AG04450 (cell line): Measurements from ENCODE around the gene FUT7. TPM values are rescaled to one million over a fixed set of nuclear protein-coding genes. Genes with fewer than 3 reads are reported as not detected.

Experiments
- CTCF ChIA-PET: fragments of 300-600, 350-600 bp; formaldehyde crosslinking; extraction: SDS; loops from one replicate; lab custom pipeline; 2022; ENCODE audit warnings: antibody characterized with exemption, inconsistent platforms; lab: Charles Lee
- POLR2A ChIA-PET: fragments of 350-600 bp; formaldehyde crosslinking; extraction: SDS; loops from one replicate; lab custom pipeline; 2021; ENCODE audit warnings: antibody characterized with exemption, inconsistent platforms; lab: Yijun Ruan, JAX
- DNase-seq: peaks from one replicate; pipeline ENCODE4 v3.0.0-alpha.2; 2011; ENCODE audit warnings: low read depth, low spot score
- H3K27ac ChIP-seq: one replicate; pipeline ENCODE4 v1.5.1; 2012; ENCODE audit warnings: low read depth, low read length, control low read depth
- H3K27me3 ChIP-seq: one replicate; pipeline ENCODE4 v1.6.0; 2012; ENCODE audit warnings: low read length; ENCODE audit not compliant: control insufficient read depth, insufficient read depth
- H3K4me3 ChIP-seq: 2 replicates; pipeline ENCODE4 v1.5.1; 2011; ENCODE audit warnings: mild to moderate bottlenecking, low read depth, low read length, control low read depth
- H3K9me3 ChIP-seq: 2 replicates; pipeline ENCODE4 v1.5.1; 2012; ENCODE audit warnings: low read length; ENCODE audit not compliant: control insufficient read depth, insufficient read depth
- polyA plus RNA-seq: library from polyadenylated mRNA; depleted of rRNA; stranded (reverse); fragments of >200 nt; gene quantifications from 2 replicates; pipeline ENCODE4 v1.2.3, GENCODE V29; 2011
- TF ChIP-seq, protein P1 (sequence below): IDR thresholded peaks from 2 replicates; pipeline ENCODE4 v1.5.1; 2011; ENCODE audit warnings: low read depth, low read length, control low read depth, inconsistent platforms

FUT7 gene
- polyA plus RNA-seq, 1 experiment, result not detected

- Histone ChIP-seq H3K27ac (no peak overlapping the region), H3K9me3 (no peaks in the 10 kb centered on the region; the same call in 1 of the 2 replicates), H3K4me3 (peak overlapping the region; percentile 59), H3K27me3 (no peaks in the 10 kb centered on the region)
- ChIA-PET POLR2A (interaction anchor here (1.4 kb wide), 1 partner anchor 85 kb away, joined by 3 read pairs; no protein-coding TSS in a partner anchor), CTCF (interaction anchor here (0.6 to 2.2 kb wide), 27 partner anchors 8 to 241 kb away, joined by 3 to 15 read pairs (median 6); partner anchors contain the start of genes C8G, CLIC3, FBXW5 and PAXX)
- TF ChIP-seq, protein P1, sequence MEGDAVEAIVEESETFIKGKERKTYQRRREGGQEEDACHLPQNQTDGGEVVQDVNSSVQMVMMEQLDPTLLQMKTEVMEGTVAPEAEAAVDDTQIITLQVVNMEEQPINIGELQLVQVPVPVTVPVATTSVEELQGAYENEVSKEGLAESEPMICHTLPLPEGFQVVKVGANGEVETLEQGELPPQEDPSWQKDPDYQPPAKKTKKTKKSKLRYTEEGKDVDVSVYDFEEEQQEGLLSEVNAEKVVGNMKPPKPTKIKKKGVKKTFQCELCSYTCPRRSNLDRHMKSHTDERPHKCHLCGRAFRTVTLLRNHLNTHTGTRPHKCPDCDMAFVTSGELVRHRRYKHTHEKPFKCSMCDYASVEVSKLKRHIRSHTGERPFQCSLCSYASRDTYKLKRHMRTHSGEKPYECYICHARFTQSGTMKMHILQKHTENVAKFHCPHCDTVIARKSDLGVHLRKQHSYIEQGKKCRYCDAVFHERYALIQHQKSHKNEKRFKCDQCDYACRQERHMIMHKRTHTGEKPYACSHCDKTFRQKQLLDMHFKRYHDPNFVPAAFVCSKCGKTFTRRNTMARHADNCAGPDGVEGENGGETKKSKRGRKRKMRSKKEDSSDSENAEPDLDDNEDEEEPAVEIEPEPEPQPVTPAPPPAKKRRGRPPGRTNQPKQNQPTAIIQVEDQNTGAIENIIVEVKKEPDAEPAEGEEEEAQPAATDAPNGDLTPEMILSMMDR, result peak; percentile 29; the same call in 1 of the 2 replicates
- DNase-seq, result no peak
Measured at GRCh38 chr9:137028263-137029057, 3.4 kb downstream of the FUT7 start.

- ChIA-PET POLR2A (no interaction called here), CTCF (no interaction called here)
- H3K27ac ChIP-seq, result no peak within 1 kb of the TSS
- H3K27me3 ChIP-seq, result no peaks in the 10 kb centered on the region
- peak within 1 kb of the TSS; percentile 59 for H3K4me3 ChIP-seq
- no peaks in the 10 kb centered on the region; the same call in 1 of the 2 replicates for H3K9me3 ChIP-seq
- DNase-seq, result no peak
- TF ChIP-seq, protein P1, result no peak
Measured at GRCh38 chr9:137027369-137028262, 4.3 kb downstream of the FUT7 start, which contains the start of gene ABCA2. Gene ABCA2, minus strand, starts transcription at chr9:137028237. Its CDS starts 97 bp downstream, at chr9:137028140.

- Histone ChIP-seq H3K27ac (no peak overlapping the region), H3K27me3 (no peaks in the 10 kb centered on the region), H3K4me3 (peak overlapping the region; percentile 58), H3K9me3 (peaks cover 6% of the 10 kb centered on the region; the same call in 1 of the 2 replicates)
- no peak for DNase-seq
- POLR2A ChIA-PET, result no interaction called here
- CTCF ChIA-PET, result interaction anchor here (0.7 kb wide), 1 partner anchor 11 kb away, joined by 3 read pairs; no protein-coding TSS in a partner anchor
- TF ChIP-seq, protein P1, result no peak
Measured at GRCh38 chr9:137026828-137027227, 5.1 kb downstream of the FUT7 start.

DNA sequence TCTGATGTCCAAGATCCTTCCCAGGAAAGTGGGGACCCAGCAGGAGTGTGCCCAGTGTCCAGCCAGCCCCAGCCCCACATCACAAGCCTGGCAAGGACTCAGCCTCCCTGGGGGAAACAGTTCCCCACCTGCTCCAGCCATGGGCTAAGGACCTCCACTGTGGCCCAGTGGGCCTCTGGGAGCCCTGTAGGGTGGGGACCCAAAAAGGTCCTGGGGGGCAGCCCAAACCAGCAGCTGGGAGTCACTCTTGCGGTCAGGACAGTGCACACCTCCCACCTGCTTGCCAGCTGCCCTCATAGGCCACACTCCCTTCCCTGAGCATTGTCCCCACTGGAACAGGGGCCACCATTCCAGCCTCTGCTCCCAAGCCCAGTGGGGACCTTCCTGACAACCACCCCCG, 5.5 kb downstream of the FUT7 start:
- ChIA-PET CTCF (interaction anchor here (0.7 to 1.1 kb wide), 3 partner anchors 8 to 23 kb away, joined by 3 to 7 read pairs (median 3); no protein-coding TSS in a partner anchor), POLR2A (no interaction called here)
- Histone ChIP-seq H3K27me3 (no peaks in the 10 kb centered on the region), H3K9me3 (peaks cover 10% of the 10 kb centered on the region; the same call in 1 of the 2 replicates), H3K4me3 (no peak overlapping the region), H3K27ac (no peak overlapping the region)
- TF ChIP-seq, protein P1, result no peak
- DNase-seq, result no peak
